Fibroblast of pulmonary artery (primary cell): ENCODE measurements around the gene TMEM187.
A peak's percentile ranks its signal among the peaks of the same experiment; 100 is the strongest.

Source experiments
- DNase-seq: peaks from one replicate; pipeline ENCODE4 v3.0.0-alpha.2; 2010; ENCODE audit warnings: low read depth
- H3K4me3 ChIP-seq: replicated peaks from 2 replicates; pipeline ENCODE4 v1.5.1; 2011; ENCODE audit warnings: low read depth, mild to moderate bottlenecking, control low read depth, low read length, moderate library complexity
- CTCF ChIP-seq: IDR thresholded peaks from 2 replicates; pipeline ENCODE4 v1.5.1; 2011; ENCODE audit warnings: mild to moderate bottlenecking, control low read depth, low read length, inconsistent platforms; ENCODE audit errors: missing control alignments

The TMEM187 gene

GRCh38 chrX:154012336-154012991 lies 39.9 kb downstream of the TMEM187 start:
- no peak for TF ChIP-seq CTCF
- H3K4me3 ChIP-seq: no peak overlapping the region
- peak; percentile 14 for DNase-seq

- TF ChIP-seq CTCF: no peak
- no peak for DNase-seq
- H3K4me3 ChIP-seq: no peak overlapping the region
These were observed 40.5 kb downstream of the TMEM187 start for GRCh38 chrX:154013001-154013421.

- TF ChIP-seq CTCF: peak; percentile 69
- DNase-seq: peak; percentile 36
These were observed 41.2 kb downstream of the TMEM187 start for GRCh38 chrX:154013614-154014360.

GRCh38 chrX:154014429-154015380 lies 42.2 kb downstream of the TMEM187 start:
- no peak overlapping the region for H3K4me3 ChIP-seq
- no peak for DNase-seq
- TF ChIP-seq CTCF: no peak

More at GRCh38 chrX:154013614-154014360, 41.2 kb downstream of the TMEM187 start:
- no peak overlapping the region for H3K4me3 ChIP-seq

GRCh38 chrX:154015581-154016264 lies 43.2 kb downstream of the TMEM187 start:
- TF ChIP-seq CTCF: no peak
- no peak overlapping the region for H3K4me3 ChIP-seq
- DNase-seq: no peak

- no peak for DNase-seq
- no peak for TF ChIP-seq CTCF
- no peak overlapping the region for H3K4me3 ChIP-seq
These were observed 44.0 kb downstream of the TMEM187 start for GRCh38 chrX:154016366-154017076.
